GM23248 (cell line): ENCODE data around the gene SLC66A1. TPM values are rescaled to one million over a fixed set of nuclear protein-coding genes. Genes with fewer than 3 reads are reported as not detected.
A peak's percentile ranks its signal among the peaks of the same experiment; 100 is the strongest.
"Not testable (repeated sequence)": the region's sequence is repeated elsewhere in the genome, so short reads cannot be mapped to it uniquely, and the experiment has no call there.

Experiments used
- DNase-seq: peaks from one replicate; pipeline ENCODE4 v3.0.0-alpha.2; 2015
- H2AFZ ChIP-seq: fragments of 200-600 bp; sonication (generic); 2 replicates; pipeline ENCODE4 v1.6.1; 2016; ENCODE audit warnings: antibody characterized with exemption
- H3F3A ChIP-seq: fragments of 200-600 bp; sonication (generic); 2 replicates; pipeline ENCODE4 v1.6.1; 2016; ENCODE audit warnings: mild to moderate bottlenecking, antibody characterized with exemption, mixed run types; ENCODE audit not compliant: insufficient read depth
- H3K27ac ChIP-seq: fragments of 200-600 bp; sonication (generic); 2 replicates; pipeline ENCODE4 v1.5.1; 2016; ENCODE audit warnings: mild to moderate bottlenecking
- H3K27me3 ChIP-seq: fragments of 200-600 bp; sonication (generic); replicated peaks from 2 replicates; pipeline ENCODE4 v1.6.1; 2016; ENCODE audit warnings: mild to moderate bottlenecking; ENCODE audit not compliant: insufficient read depth
- H3K36me3 ChIP-seq: fragments of 200-600 bp; sonication (generic); 2 replicates; pipeline ENCODE4 v1.6.1; 2016; ENCODE audit warnings: low read depth, mild to moderate bottlenecking
- H3K4me1 ChIP-seq: fragments of 200-600 bp; sonication (generic); 2 replicates; pipeline ENCODE4 v1.6.1; 2016; ENCODE audit warnings: mild to moderate bottlenecking; ENCODE audit not compliant: insufficient read depth
- H3K4me2 ChIP-seq: fragments of 200-600 bp; sonication (generic); one replicate; pipeline ENCODE4 v1.6.1; 2016; ENCODE audit warnings: mild to moderate bottlenecking; ENCODE audit not compliant: unreplicated experiment
- H3K4me3 ChIP-seq: fragments of 200-600 bp; sonication (generic); 2 replicates; pipeline ENCODE4 v1.5.1; 2016; ENCODE audit warnings: mild to moderate bottlenecking
- H3K79me2 ChIP-seq: fragments of 200-600 bp; sonication (generic); 2 replicates; pipeline ENCODE4 v1.6.1; 2016; ENCODE audit warnings: mild to moderate bottlenecking; ENCODE audit not compliant: insufficient read depth
- H3K9ac ChIP-seq: fragments of 200-600 bp; sonication (generic); 2 replicates; pipeline ENCODE4 v1.6.1; 2016; ENCODE audit warnings: mild to moderate bottlenecking
- H3K9me2 ChIP-seq: fragments of 200-600 bp; sonication (generic); 2 replicates; pipeline ENCODE4 v1.6.1; 2016; ENCODE audit warnings: mixed run types, mild to moderate bottlenecking, moderate library complexity; ENCODE audit not compliant: insufficient read depth
- H3K9me3 ChIP-seq: fragments of 200-600 bp; sonication (generic); one replicate; pipeline ENCODE4 v1.6.1; 2017; ENCODE audit warnings: low read depth
- H4K20me1 ChIP-seq: fragments of 200-600 bp; sonication (generic); 2 replicates; pipeline ENCODE4 v1.6.0; 2016; ENCODE audit not compliant: insufficient read depth
- EZH2 ChIP-seq: fragments of 200-600 bp; sonication (generic); IDR thresholded peaks from 2 replicates; pipeline ENCODE4 v1.6.1; 2018; ENCODE audit warnings: antibody characterized with exemption, mild to moderate bottlenecking; ENCODE audit not compliant: insufficient read depth, poor library complexity, severe bottlenecking
- EZH2phosphoT487 ChIP-seq: fragments of 200-600 bp; sonication (generic); IDR thresholded peaks from 2 replicates; pipeline ENCODE4 v1.6.1; 2018; ENCODE audit warnings: antibody characterized with exemption, moderate library complexity, mild to moderate bottlenecking, low read depth; ENCODE audit not compliant: insufficient read depth
- WGBS, 2 experiments: methylation state at CpG; one replicate each; pipeline ENCODE4 v1.1.6; 2015 to 2017; ENCODE audit warnings: low lambda C conversion rate in 2 of 2, low coverage in 1 of 2; ENCODE audit errors: missing lambda C conversion rate in 2 of 2; 5-methylcytosine and 5-hydroxymethylcytosine counted together
- in situ Hi-C: fragments of 300-500 bp; cut with MboI; formaldehyde crosslinking; loops from 2 replicates; pipeline ENCODE4 v1.15.0; 2020
- polyA plus RNA-seq: library from polyadenylated mRNA; unstranded; fragments of >200 nt; fragmentation: Nextera tagmentation; extraction: Ambion mirVana; gene quantifications from 2 replicates; pipeline ENCODE4 v1.2.1, GENCODE V29; 2016
- total RNA-seq: library from RNA; depleted of rRNA; stranded (reverse); fragments of >200 nt; shearing (Covaris generic); gene quantifications from 2 replicates; pipeline ENCODE4 v1.2.3, GENCODE V29; 2014

Gene SLC66A1
- total and polyA plus RNA-seq, 2 experiments from 2014 or later = 13.5 to 16.2 TPM

DNA sequence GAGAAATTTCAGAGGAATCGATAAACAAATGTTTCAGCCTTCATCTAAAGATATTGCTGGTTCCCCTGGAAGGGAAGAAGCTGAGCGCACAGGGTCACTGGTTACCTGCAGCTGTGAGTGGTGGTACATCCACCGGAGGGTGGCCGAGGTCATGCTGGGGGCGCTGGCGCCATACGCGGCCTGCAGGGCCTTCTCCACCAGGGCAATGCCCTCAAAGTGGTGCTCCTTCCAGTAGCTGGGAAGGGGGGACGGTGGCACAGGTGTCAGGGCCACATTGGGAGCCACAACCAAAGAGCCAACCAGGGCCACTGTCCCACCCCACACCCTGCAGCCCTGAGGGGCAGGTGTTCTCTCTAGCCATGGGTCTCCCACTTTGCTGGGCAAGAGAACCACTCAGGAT, 28.2 kb upstream of the SLC66A1 start:
- Histone ChIP-seq H3K27me3 (no peaks in the 10 kb centered on the region), H4K20me1 (no peaks in the 10 kb centered on the region)

DNA sequence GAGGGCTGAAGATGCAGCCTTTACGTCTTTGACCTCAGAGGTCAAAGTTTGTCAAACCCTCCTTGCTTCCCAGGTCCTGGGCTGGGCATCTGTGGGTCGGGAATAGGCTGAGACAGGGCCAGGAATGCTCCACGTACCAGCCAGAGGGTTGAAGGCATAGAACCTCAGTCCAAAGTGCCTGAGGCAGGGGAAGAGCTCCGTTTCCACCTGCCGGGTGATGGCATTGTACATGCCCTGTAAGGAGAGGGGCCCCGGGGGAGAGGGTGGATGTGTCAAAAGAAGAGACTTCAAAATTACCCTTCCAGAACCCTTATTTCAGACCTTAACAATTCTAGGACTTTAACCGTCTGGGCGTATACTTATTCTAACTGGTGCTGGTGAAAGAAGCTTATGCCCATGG, 27.2 kb upstream of the SLC66A1 start:
- Histone ChIP-seq H3K9me2 (no peaks in the 10 kb centered on the region), H2AFZ (no peak overlapping the region), H3K27me3 (no peaks in the 10 kb centered on the region), H4K20me1 (no peaks in the 10 kb centered on the region), H3K4me3 (no peak overlapping the region), H3K9me3 (no peaks in the 10 kb centered on the region), H3K27ac (no peak overlapping the region), H3F3A (no peaks in the 10 kb centered on the region), H3K4me1 (no peaks in the 10 kb centered on the region), H3K9ac (no peak overlapping the region), H3K4me2 (no peak overlapping the region), H3K79me2 (no peaks in the 10 kb centered on the region), H3K36me3 (no peaks in the 10 kb centered on the region)
- 91 to 93% methylated on average over 8 of the region's 8 CpGs for whole genome bisulfite sequencing, 2 experiments
- in situ Hi-C loops = no loop called here
- DNase-seq = no peak
- TF ChIP-seq EZH2phosphoT487 (no peak), EZH2 (no peak)

More for the DNA sequence above, 28.2 kb upstream of the SLC66A1 start:
- Histone ChIP-seq H3K27ac (no peak overlapping the region), H3K4me2 (no peak overlapping the region), H2AFZ (no peak overlapping the region), H3K4me1 (no peaks in the 10 kb centered on the region), H3K9me3 (no peaks in the 10 kb centered on the region), H3K9me2 (no peaks in the 10 kb centered on the region), H3K36me3 (no peaks in the 10 kb centered on the region), H3K9ac (no peak overlapping the region), H3K4me3 (no peak overlapping the region), H3F3A (no peaks in the 10 kb centered on the region), H3K79me2 (no peaks in the 10 kb centered on the region)
- TF ChIP-seq EZH2 = no peak
- TF ChIP-seq EZH2phosphoT487 = no peak
- in situ Hi-C loops = no loop called here
- WGBS, 2 experiments = 94 to 97% methylated on average over 9 of the region's 9 CpGs
- DNase-seq = no peak

DNA sequence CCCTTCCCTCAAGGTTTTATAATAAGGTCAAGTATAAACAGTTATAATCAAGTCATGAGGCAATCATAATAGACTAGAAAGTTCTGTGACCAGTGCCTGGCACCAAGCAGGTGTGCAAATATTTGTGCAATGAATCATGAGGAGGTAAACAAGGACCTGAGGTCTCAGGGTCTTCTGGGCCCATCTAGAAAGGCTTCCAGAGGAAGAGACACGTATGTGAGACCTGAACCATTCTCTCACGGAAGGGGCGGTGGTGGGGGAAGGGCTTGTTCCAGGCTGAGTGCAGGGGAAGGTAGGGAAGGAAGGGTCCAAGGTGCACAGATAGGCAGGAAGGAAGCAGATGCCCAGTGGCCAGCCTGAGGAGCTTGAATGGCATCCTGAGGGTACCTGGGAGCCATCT, 26.8 kb upstream of the SLC66A1 start:
- H3K27me3 ChIP-seq, H4K20me1 ChIP-seq, H3K9me3 ChIP-seq, H3K9ac ChIP-seq, H3K27ac ChIP-seq, H3K4me1 ChIP-seq, H2AFZ ChIP-seq, in situ Hi-C loops, H3K79me2 ChIP-seq, DNase-seq, H3K36me3 ChIP-seq, H3F3A ChIP-seq, H3K4me3 ChIP-seq, H3K9me2 ChIP-seq, H3K4me2 ChIP-seq: not testable (repeated sequence)
- 75 to 96% methylated on average over 3 of the region's 3 CpGs for WGBS, 2 experiments

DNA sequence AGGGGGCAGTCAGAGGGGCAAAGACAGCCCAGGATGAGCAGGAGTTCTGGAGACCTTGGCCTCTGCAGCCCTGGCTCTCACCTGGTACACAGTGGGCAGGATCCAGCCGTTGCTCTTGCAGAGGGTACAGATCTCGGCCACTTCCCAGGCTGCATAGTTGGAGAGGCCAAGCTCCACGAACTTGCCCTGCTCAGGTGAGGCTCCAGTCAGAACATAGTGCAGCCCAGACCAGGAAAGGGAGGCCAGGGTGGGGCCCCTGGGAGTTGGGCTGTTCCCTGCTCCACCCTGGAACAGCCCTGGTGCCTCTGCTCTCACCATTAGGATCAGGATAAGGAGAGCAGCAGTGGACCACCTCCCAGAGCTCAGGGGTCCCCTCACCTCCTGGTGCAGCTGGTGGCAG, 26.3 kb upstream of the SLC66A1 start:
- H3K4me1 ChIP-seq, H3K4me2 ChIP-seq, H3K36me3 ChIP-seq, H3F3A ChIP-seq, H3K9me3 ChIP-seq, H3K27ac ChIP-seq, H3K9me2 ChIP-seq, H3K27me3 ChIP-seq, DNase-seq, H4K20me1 ChIP-seq, H3K9ac ChIP-seq, H2AFZ ChIP-seq, H3K79me2 ChIP-seq, in situ Hi-C loops, H3K4me3 ChIP-seq: not testable (repeated sequence)
- 46 to 50% methylated on average over 3 of the region's 3 CpGs for WGBS, 2 experiments

DNA sequence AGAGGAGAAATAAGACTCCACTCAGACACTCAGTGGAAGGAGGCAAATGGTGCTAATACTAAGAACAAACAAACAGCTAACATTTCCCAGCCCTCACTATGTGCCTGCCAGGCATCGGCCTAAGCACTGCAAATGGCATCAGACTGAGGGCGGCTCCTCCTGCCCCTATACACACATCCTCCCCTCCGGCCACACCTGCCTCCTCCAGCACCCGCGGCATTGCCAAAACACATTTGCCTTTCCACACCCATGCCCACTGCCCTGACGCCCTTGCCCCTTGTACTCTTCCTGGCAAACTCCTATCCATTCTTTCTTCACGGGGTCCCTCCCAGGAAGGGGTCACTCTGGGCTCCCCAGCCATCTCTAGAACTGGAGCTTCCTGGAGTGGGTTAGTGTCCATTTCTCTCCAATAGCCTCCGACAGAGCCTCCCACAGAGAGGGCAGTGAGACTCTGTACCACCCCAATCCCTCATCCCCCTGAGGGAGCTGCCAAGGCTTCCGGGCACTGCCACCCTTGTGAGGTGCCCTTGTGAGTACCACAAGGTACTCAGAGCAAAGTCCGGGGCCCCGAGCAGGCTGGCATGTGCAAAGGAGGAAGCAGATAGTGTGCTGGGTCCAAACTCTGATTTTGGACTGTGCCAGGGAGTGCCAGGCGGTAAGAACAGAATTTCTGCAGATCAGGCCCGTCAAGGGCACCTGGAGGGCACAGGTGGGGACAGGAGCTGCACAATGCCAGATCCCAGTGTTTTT, 24.5 kb upstream of the SLC66A1 start:
- Histone ChIP-seq H3K4me2 (no peak overlapping the region), H3K36me3 (no peaks in the 10 kb centered on the region), H3K9me2 (no peaks in the 10 kb centered on the region), H3K4me1 (no peaks in the 10 kb centered on the region), H2AFZ (no peak overlapping the region), H3K27ac (no peak overlapping the region), H3K4me3 (no peak overlapping the region), H3K9ac (no peak overlapping the region), H3K27me3 (no peaks in the 10 kb centered on the region), H3F3A (no peaks in the 10 kb centered on the region), H3K79me2 (no peaks in the 10 kb centered on the region), H4K20me1 (no peaks in the 10 kb centered on the region), H3K9me3 (no peaks in the 10 kb centered on the region)
- TF ChIP-seq EZH2 (no peak), EZH2phosphoT487 (no peak)
- DNase-seq = no peak
- in situ Hi-C loops = no loop called here
- 95 to 97% methylated on average over 13 of the region's 13 CpGs for WGBS, 2 experiments

DNA sequence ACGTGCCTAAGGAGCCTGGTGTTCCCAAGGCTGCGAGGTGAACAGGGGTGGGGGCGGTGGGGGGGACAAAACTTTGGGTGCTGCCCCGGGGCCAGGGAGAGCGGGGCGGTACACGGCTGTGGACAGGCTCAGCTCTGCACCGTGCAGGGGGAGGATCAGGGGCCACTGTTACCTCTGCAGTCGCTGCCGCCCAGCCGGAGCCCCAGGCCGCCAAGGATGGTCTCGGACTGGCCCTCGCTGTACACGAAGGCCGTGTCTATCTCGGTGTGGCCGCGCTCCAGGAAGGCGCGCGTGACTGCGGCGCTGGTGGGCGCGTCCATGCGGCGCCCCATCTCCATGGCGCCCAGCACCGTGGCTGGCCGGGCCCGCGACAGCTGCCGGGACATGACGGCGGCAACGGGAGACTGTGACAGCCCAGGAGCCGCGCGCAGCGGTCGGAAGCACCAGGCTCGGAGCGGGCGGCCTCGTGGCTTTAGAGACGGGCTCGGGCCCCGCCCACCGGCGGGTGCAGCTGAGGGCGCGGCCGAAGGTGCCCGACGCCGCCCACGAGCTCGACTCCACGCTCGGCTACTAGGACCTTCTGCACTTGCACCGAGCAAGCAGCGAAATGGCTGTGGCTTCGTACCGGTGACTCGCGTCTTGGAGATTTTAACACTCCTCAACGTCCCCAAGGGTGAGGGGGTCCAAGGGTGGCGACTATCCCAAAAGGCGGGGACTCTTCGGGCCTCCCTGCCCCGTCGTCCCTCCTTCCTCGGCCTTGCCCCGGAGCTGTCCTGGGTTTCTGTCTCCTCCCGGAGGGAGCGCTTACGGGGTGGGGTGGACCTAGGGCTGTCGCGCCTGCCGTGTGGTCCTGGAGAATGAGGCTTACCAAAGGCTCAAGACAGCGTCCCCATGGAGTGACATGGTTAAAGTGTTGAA, 23.5 kb upstream of the SLC66A1 start, which contains the start of gene AKR7A3:
TSS of gene AKR7A3 (minus strand) at position 447 of the 918 bp plus-strand sequence. CDS start at position 386, 61 bp downstream.
- H4K20me1 ChIP-seq, H3K36me3 ChIP-seq, H3K4me1 ChIP-seq, H3K9me2 ChIP-seq, in situ Hi-C loops, H3K27me3 ChIP-seq, H3K9me3 ChIP-seq, H3F3A ChIP-seq, H3K27ac ChIP-seq, H3K79me2 ChIP-seq: not testable (repeated sequence)
- Histone ChIP-seq H3K9ac (peak within 1 kb of the TSS; percentile 29; the same call in 1 of the 2 replicates), H3K4me2 (peak within 1 kb of the TSS; percentile 91), H2AFZ (peak within 1 kb of the TSS; percentile 82), H3K4me3 (peak within 1 kb of the TSS; percentile 74)
- 8 to 23% methylated on average over 26 to 41 of the region's 82 CpGs for WGBS, 2 experiments
- peak; percentile 79 for DNase-seq
